ENCODE results near the gene ONECUT1. TPM values are rescaled to one million over a fixed set of nuclear protein-coding genes. Genes with fewer than 3 reads are reported as not detected.

The ONECUT1 gene
- total and polyA plus RNA-seq, 10 of the 15 experiments (the other 5 are each of a cell fraction or from before 2014, with no cell fraction given) = 0.28 TPM; not detected in 9

- Histone ChIP-seq H3K36me3 (ENCODE audit: control insufficient read depth in 2 of 2, insufficient read depth in 2 of 2, low read length in 1 of 2) (no peaks in the 10 kb centered on the region), H3K27me3 (replicated peaks in 1 of 2; ENCODE audit: control insufficient read depth in 2 of 2, insufficient read depth in 2 of 2, low read length in 1 of 2) (peaks cover 22 to 25% of the 10 kb centered on the region in 2 experiments), H3K9me3 (replicated peaks; ENCODE audit: control insufficient read depth, insufficient read depth, low read length) (no peaks in the 10 kb centered on the region), H3K4me2 (ENCODE audit: control insufficient read depth, insufficient read depth) (no peak overlapping the region), H3K9ac (ENCODE audit: control insufficient read depth, insufficient read depth, low read length) (no peak overlapping the region), H3K4me1 (ENCODE audit: control insufficient read depth, insufficient read depth, low read length) (peaks cover 9% of the 10 kb centered on the region), H3K4me3 (no peak overlapping the region), H2AFZ (ENCODE audit: control insufficient read depth, low read depth, low read length) (no peak overlapping the region), H3K27ac (ENCODE audit: control insufficient read depth, insufficient read depth) (no peak overlapping the region), H4K20me1 (ENCODE audit: control insufficient read depth, insufficient read depth) (no peaks in the 10 kb centered on the region), H3K79me2 (ENCODE audit: control insufficient read depth, insufficient read depth, low read length) (no peaks in the 10 kb centered on the region)
- ChIA-PET RAD21 (ENCODE audit: unreplicated experiment) (no interaction called here), SMC1A (ENCODE audit: uncharacterized antibody, unreplicated experiment) (interaction anchor here (0.6 to 1.5 kb wide), 4 partner anchors 12 to 935 kb away, joined by 3 to 4 read pairs (median 3); no protein-coding TSS in a partner anchor), POLR2A (no interaction called here), CTCF (interaction anchor here (1.1 to 1.5 kb wide), 5 partner anchors 8 to 414 kb away, joined by 3 read pairs; no protein-coding TSS in a partner anchor)
- 51% methylated on average over 34 of the region's 34 CpGs for WGBS (ENCODE audit: insufficient coverage, insufficient replicate concordance, low lambda C conversion rate, missing lambda C conversion rate)
- in situ Hi-C loops (cut with MboI) = loop anchor here (10.0 kb wide), 1 partner anchor 931 kb away; no protein-coding TSS in a partner anchor
- TF ChIP-seq BRCA1 (IDR thresholded peaks at IDR 0.05; ENCODE audit: low read depth, low read length) (no peak), FOXM1 (IDR thresholded peaks at IDR 0.05; ENCODE audit: low read depth, low read length) (no peak), REST (IDR thresholded peaks at IDR 0.05; ENCODE audit: low read depth, low read length) (peak; percentile 72; the same call in 1 of the 2 replicates)
- no peak for FAIRE-seq
- no peak for ATAC-seq
- intact Hi-C loops (cut with micrococcal nuclease; ENCODE audit: unreplicated experiment) = loop anchor here (2.0 kb wide), 1 partner anchor 933 kb away; no protein-coding TSS in a partner anchor
- BruUV-seq (replicated peaks) = no TSS peak
- no peak for DNase-seq (ENCODE audit: low read depth, low spot score)
Observed at GRCh38 chr15:52783191-52783829, 6.8 kb downstream of the ONECUT1 start.
